Subcutaneous abdominal adipose tissue (tissue), 5 donors: ENCODE measurements around the gene SLC13A4.
A peak's percentile ranks its signal among the peaks of the same experiment; 100 is the strongest.

ENCODE experiments used
- H3K27ac ChIP-seq: one replicate; pipeline ENCODE4 v1.7.0; 2013; ENCODE audit warnings: low read depth, mild to moderate bottlenecking, inconsistent platforms, low read length, moderate library complexity
- H3K27me3 ChIP-seq, 5 donors: one replicate each; pipeline ENCODE4 v1.7.0; 2013; ENCODE audit warnings: low read length in 5 of 5, inconsistent platforms in 1 of 5; ENCODE audit not compliant: control insufficient read depth in 5 of 5, insufficient read depth in 4 of 5
- H3K36me3 ChIP-seq, 5 donors: one replicate each; pipeline ENCODE4 v1.7.0; 2013; ENCODE audit warnings: low read length in 5 of 5; ENCODE audit not compliant: control insufficient read depth in 5 of 5, insufficient read depth in 5 of 5
- H3K4me1 ChIP-seq, 5 donors: one replicate each; pipeline ENCODE4 v1.7.0; 2013; ENCODE audit warnings: low read length in 5 of 5, mild to moderate bottlenecking in 3 of 5, moderate library complexity in 1 of 5; ENCODE audit not compliant: control insufficient read depth in 5 of 5, insufficient read depth in 5 of 5
- H3K4me3 ChIP-seq, 5 donors: one replicate each; pipeline ENCODE4 v1.7.0; 2013; ENCODE audit warnings: low read length in 5 of 5, low read depth in 1 of 5
- H3K9ac ChIP-seq, 5 donors: one replicate each; pipeline ENCODE4 v1.7.0; 2013; ENCODE audit warnings: low read length in 5 of 5, mild to moderate bottlenecking in 4 of 5, moderate library complexity in 3 of 5
- H3K9me3 ChIP-seq, 5 donors: one replicate each; pipeline ENCODE4 v1.7.0; 2013; ENCODE audit warnings: low read length in 5 of 5; ENCODE audit not compliant: control insufficient read depth in 5 of 5
- donor health status: healthy.
- donor health status: healthy.
- donor health status: healthy.
- donor health status: healthy.
- donor health status: healthy.

SLC13A4 gene

GRCh38 chr7:135661311-135662122, 66.5 kb downstream of the SLC13A4 start:
- H3K36me3 ChIP-seq = no peaks in the 10 kb centered on the region
- H3K9ac ChIP-seq = peak overlapping the region in 4 of 5 donors; percentile 54 to 99 (median 80)
- H3K9me3 ChIP-seq = no peaks in the 10 kb centered on the region
- H3K27me3 ChIP-seq = no peaks in the 10 kb centered on the region
- peaks cover 0 to 39% (median 30%) of the 10 kb centered on the region in 5 donors for H3K4me1 ChIP-seq
- peak overlapping the region; percentile 82 to 96 (median 92) for H3K4me3 ChIP-seq
- H3K27ac ChIP-seq = peak overlapping the region; percentile 100

GRCh38 chr7:135659159-135659846, 68.7 kb downstream of the SLC13A4 start:
- Histone ChIP-seq H3K27me3 (no peaks in the 10 kb centered on the region), H3K9ac (no peak overlapping the region), H3K27ac (no peak overlapping the region), H3K4me3 (no peak overlapping the region), H3K4me1 (peaks cover 0 to 26% (median 19%) of the 10 kb centered on the region in 5 donors), H3K36me3 (no peaks in the 10 kb centered on the region), H3K9me3 (no peaks in the 10 kb centered on the region)

GRCh38 chr7:135658564-135658963, 69.4 kb downstream of the SLC13A4 start:
- H3K4me1 ChIP-seq = peaks cover 0 to 19% (median 12%) of the 10 kb centered on the region in 5 donors
- no peaks in the 10 kb centered on the region for H3K9me3 ChIP-seq
- no peak overlapping the region for H3K9ac ChIP-seq
- no peaks in the 10 kb centered on the region for H3K36me3 ChIP-seq
- H3K27ac ChIP-seq = no peak overlapping the region
- no peaks in the 10 kb centered on the region for H3K27me3 ChIP-seq
- H3K4me3 ChIP-seq = no peak overlapping the region

- no peaks in the 10 kb centered on the region for H3K4me1 ChIP-seq
- no peak overlapping the region for H3K9ac ChIP-seq
- no peaks in the 10 kb centered on the region for H3K27me3 ChIP-seq
- H3K9me3 ChIP-seq = no peaks in the 10 kb centered on the region
- peaks cover 0 to 8% (median 3%) of the 10 kb centered on the region in 5 donors for H3K36me3 ChIP-seq
- no peak overlapping the region for H3K27ac ChIP-seq
- no peak overlapping the region for H3K4me3 ChIP-seq
Observed at GRCh38 chr7:135653340-135654080, 74.5 kb downstream of the SLC13A4 start.

- H3K4me3 ChIP-seq = peak overlapping the region in 2 of 5 donors; percentile 7 to 46
- H3K27me3 ChIP-seq = no peaks in the 10 kb centered on the region
- H3K4me1 ChIP-seq = no peaks in the 10 kb centered on the region
- H3K9ac ChIP-seq = no peak overlapping the region
- no peaks in the 10 kb centered on the region for H3K9me3 ChIP-seq
- H3K27ac ChIP-seq = no peak overlapping the region
- peaks cover 5 to 26% (median 13%) of the 10 kb centered on the region in 5 donors for H3K36me3 ChIP-seq
Observed at GRCh38 chr7:135650831-135651573, 77.0 kb downstream of the SLC13A4 start.

DNA sequence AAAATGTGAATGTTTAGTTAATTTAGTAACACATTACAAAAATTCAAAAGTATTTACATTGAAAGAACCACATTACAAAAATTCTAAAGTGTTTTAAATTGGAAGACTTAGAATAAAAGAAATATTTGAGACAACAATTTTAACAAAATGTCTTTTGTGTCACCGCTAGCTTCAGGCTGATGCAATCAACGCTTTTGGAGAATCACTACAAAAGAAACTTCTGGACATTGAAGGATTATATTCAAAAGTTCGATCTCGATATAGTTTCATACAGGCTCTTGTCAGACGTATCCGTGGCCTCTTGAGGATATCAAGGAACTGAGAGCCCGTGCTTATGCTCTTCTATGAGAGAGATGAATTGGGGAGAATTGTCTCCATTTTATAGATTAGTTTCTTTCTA, 79.8 kb downstream of the SLC13A4 start:
- Histone ChIP-seq H3K27me3 (no peaks in the 10 kb centered on the region), H3K4me1 (no peaks in the 10 kb centered on the region), H3K9ac (no peak overlapping the region), H3K9me3 (no peaks in the 10 kb centered on the region), H3K4me3 (no peak overlapping the region), H3K27ac (no peak overlapping the region), H3K36me3 (peaks cover 15 to 49% (median 27%) of the 10 kb centered on the region in 5 donors)

DNA sequence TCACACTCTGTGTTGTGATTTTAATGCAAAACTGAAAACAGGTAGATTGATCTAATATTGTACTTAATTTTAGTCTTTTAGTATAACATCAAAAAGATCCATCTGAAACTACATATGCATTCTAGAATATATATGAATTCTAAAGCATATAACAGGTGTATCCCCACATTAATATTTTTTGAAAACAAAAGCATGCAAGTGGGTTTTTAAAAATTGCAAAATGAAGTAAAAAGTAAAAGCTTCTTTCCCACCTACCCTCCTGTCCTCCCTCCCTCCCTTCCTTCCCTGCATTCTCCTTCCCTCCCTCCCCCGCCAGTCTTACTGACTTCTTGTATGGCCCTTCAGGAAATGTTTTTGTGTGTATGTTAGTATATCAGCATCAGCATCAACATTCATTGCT, 80.2 kb downstream of the SLC13A4 start:
- no peaks in the 10 kb centered on the region for H3K4me1 ChIP-seq
- H3K27ac ChIP-seq = no peak overlapping the region
- H3K9ac ChIP-seq = no peak overlapping the region
- H3K27me3 ChIP-seq = no peaks in the 10 kb centered on the region
- H3K9me3 ChIP-seq = no peaks in the 10 kb centered on the region
- H3K36me3 ChIP-seq = peaks cover 16 to 54% (median 31%) of the 10 kb centered on the region in 5 donors
- no peak overlapping the region for H3K4me3 ChIP-seq

DNA sequence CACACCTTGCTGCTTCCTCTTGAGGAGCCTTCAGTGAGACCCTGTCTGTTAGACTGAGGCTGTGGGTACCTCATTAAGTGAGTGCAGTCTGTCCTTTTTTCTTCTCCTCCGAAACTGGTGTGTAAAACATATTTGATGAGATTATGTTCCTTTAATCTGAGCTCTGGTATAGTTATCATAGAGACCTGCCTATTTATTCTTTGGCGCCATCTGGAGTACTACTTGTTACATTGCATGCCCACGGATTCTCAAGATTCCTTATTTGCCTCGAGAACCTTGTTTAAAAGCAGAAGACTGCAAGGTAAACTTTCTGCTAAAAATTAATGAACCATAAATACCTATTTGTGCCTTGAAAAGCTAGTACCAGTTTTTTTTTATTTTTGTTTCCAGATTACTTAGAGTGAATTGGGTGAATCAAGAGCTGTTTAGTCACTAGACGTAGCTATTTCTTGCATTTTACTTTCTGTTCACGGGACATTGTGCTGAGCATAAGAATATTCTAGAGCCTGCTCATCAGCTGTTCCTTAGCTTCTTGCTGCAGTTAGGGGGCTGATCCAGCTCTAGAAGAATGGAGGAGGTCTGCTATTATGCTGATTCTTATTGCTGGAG, 82.6 kb downstream of the SLC13A4 start:
- Histone ChIP-seq H3K36me3 (peaks cover 22 to 73% (median 32%) of the 10 kb centered on the region in 5 donors), H3K27ac (no peak overlapping the region), H3K4me1 (no peaks in the 10 kb centered on the region), H3K9ac (no peak overlapping the region), H3K27me3 (no peaks in the 10 kb centered on the region), H3K4me3 (no peak overlapping the region), H3K9me3 (no peaks in the 10 kb centered on the region)

DNA sequence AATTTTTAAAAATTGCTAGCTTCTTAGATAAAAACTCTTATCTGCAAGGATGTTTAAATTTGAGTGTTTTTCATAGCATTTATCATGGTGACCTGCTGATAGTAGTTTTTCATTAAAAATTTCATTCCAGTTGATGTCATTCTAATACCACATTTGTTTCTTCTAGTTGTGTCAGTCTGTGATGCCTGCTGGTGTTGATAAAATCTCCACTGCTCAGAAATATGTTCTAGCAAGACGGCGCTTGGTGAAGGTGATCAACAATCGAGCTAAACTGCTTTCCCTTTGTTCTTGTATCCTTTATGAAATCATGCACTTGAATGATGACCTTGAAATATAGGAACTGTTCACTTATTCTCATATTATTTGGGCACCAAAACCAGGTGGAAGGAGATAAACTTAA, 83.3 kb downstream of the SLC13A4 start:
- H3K36me3 ChIP-seq = peaks cover 22 to 78% (median 32%) of the 10 kb centered on the region in 5 donors
- H3K27me3 ChIP-seq = no peaks in the 10 kb centered on the region
- H3K4me3 ChIP-seq = no peak overlapping the region
- no peaks in the 10 kb centered on the region for H3K4me1 ChIP-seq
- H3K27ac ChIP-seq = no peak overlapping the region
- no peak overlapping the region for H3K9ac ChIP-seq
- H3K9me3 ChIP-seq = no peaks in the 10 kb centered on the region
